Stimulated activated CD4-positive, alpha-beta T cell treated with anti-CD3 and anti-CD28 coated beads, Interleukin-1b, Interleukin-23, amount 100 ng/mL, for 1 hour (primary cell): ENCODE results near the gene MATK.

ENCODE experiments used
- DNase-seq, 2 donors: peaks; one replicate each; pipeline ENCODE4 v3.0.0-alpha.2; 2020; ENCODE audit warnings: low read depth in 2 of 2

Gene MATK, protein sequence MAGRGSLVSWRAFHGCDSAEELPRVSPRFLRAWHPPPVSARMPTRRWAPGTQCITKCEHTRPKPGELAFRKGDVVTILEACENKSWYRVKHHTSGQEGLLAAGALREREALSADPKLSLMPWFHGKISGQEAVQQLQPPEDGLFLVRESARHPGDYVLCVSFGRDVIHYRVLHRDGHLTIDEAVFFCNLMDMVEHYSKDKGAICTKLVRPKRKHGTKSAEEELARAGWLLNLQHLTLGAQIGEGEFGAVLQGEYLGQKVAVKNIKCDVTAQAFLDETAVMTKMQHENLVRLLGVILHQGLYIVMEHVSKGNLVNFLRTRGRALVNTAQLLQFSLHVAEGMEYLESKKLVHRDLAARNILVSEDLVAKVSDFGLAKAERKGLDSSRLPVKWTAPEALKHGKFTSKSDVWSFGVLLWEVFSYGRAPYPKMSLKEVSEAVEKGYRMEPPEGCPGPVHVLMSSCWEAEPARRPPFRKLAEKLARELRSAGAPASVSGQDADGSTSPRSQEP

DNA sequence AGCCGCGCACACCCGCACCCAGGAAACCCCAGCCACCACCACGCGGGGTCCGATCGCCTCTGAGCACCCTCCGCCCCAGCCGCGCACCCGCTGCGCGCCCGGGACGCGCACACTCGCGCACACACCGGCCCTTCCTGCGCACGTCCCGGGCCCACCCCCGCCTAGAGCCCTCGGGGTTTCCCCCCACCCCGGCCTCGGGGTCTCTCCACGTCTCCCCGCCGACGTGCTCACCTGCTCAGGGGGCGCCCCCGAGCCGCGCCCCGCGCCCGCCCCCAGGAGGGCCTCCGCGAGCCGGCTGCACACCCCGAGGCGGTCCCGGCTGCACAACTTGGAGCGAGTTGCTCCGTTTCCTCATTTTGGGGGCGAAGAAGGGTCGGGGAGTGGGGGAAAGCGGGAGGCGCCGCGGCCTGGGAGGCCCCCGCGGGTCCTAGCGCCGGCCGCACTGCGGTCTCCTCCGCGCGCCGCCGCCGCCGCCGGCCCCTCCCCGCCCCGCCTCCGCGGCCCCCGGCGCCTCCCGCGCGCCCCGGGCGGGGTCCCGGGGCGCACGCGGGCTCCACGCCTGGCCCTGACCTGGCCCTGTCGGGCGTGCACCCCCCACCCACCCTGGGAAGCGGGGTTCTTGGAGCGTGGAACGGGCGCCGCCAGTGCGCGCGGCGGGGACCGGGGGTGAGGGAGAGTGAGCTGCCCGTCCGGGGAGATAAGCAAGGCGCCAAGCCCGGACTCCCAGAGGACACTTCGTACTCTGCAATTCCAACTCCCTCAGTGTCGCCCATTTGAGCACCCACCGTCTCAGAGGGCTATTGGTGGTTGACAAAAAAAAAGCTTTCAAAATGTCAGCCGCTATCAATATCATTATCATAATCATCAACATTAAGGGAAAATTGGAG is at the start of gene MATK:
MATK (minus strand) TSS at position 444 of the 887 bp plus-strand sequence. CDS start 1,246 bp downstream, outside the sequence.
- DNase-seq: no peak

DNA sequence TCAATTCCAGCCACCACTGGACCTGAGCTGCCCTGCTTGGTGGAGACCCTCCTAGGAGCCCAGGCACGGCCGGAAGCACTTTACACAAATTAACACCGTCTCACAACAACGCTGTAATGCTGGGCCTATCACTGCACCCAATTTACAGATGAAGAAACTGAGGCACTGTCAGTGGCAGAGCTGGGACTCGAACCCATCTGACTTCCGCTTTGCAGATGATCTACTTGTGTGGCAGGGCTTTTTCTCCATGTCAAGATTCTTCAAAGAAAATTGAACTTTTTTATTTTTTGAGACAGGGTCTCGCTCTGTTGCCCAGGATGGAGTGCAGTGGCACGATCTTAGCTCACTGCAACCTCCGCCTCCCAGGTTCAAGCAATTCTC is 48.9 kb upstream of the MATK start:
- no peak for DNase-seq

DNA sequence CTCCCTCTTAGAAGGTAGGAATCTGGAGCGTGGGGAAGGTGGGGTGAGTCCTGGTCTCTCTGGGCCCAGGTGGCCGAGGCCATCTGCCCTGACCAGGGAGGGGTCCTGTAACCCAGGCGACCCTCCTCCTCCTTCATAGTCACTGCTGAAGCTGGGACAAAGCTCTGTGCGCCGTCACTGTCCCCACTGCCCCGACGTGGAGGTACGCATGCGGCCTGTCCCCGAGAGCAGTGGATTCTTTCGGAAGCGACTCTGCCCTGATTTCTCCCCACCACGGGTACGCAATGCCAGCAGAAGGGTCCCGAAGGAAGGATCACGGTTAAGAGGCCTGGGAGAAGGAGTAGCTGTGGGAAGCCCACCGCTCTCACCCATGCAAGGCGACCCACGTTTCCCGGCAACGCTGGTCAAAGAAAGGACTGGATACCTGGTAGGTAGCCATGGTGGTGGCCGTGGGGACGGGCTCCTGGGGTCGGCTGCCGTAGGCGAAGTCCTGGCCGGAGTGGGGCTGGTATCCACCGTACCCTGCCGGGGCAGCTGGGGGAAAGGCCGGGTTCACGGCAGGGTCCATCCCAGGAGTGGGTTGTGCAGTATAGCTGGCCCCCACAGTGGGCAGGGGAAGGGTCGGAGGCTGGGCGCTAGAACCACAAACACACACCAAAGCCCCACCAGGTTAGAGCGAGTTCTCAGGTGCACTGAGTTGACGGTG is 48.3 kb upstream of the MATK start:
- DNase-seq: no peak

GRCh38 chr19:3833578-3834348 is 47.6 kb upstream of the MATK start:
- no peak for DNase-seq

- no peak for DNase-seq
Measured at GRCh38 chr19:3832001-3832400, 45.8 kb upstream of the MATK start.

DNA sequence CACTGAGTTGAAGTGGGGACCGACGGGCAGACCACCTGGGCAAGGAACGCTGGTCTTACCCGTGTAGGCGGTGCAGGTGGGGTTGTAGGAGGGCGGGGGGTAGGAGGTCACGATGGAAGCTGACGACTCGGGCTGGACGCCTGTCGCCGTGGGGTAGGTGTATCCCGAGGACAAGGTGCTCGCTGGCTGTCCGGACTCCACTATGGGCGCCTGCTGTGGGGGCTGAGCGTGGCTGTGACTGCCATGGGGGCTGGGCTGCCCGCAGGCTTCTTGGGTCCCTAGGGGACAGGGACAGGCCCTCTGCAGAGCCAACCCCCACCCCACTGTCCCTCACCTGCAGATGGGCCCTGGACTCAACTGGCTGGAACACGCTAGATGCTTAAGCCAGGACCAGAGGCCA is 45.4 kb upstream of the MATK start:
- no peak for DNase-seq

DNA sequence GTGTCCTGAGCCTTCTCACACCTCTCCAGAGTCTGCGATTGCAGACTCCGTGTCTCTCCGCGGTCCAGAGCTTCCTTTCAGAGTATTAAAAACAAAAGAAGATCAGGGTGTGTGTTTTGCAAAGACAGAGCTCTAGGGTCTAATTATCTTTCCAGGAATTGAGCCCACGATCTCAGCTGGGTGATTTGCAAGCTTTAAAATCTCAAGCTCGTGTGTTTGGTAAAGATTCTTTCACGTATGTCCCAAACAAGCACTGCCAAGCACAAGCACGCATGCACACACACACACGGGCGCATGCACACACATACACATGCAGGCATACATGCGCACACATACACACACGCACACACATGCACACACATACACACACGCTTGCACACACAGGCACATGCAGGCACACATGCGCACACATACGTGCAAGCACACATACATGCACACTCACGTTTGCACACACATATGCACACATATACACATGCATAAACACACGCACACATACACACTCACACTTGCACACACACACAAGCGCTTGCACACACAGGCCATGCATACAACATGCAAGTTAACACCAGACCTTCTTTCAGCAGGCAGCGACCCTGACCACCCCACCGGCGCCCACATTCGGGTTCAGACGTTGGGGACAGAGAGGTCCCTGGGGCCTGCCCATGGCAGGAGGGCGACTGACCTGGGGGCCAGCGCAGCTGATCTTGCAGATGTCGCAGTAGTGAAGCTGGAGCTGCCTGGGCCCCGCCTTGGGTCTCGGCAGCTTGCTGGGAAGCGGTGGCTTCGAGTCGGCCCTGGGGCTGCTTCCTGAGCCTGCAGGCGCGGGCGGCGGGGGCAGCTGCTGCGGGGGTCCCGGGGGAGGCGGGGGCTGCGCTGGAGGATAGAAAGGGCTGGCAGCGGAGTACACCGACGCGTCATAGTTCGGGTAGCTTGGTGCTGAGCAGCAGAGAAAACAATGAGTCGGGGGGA is 44.7 kb upstream of the MATK start:
- DNase-seq: no peak

DNA sequence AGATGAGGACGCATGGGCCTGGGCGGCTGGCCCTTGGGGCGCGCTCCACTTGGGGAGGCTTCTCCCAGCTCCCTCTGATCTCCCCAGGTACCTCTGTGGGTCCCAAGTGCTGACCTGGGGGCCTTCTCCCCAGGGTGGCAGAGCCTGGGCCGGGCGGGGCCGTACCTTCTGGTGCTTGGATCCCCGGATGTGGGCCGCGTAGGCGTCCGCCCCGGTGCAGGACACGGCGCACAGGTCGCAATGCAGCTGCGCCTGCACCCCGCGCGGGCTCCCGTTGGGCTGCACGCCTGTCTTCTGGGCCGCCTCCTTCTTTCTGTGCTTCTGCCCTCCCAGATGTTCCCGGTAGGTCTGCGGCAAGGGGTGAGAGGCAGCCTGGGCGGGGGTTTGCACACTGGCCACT is 41.1 kb upstream of the MATK start:
- DNase-seq: no peak

GRCh38 chr19:3826163-3826562 is 40.0 kb upstream of the MATK start:
- no peak for DNase-seq

GRCh38 chr19:3825286-3825956 is 39.2 kb upstream of the MATK start:
- no peak for DNase-seq

GRCh38 chr19:3823350-3823713 is 37.2 kb upstream of the MATK start:
- DNase-seq: no peak

GRCh38 chr19:3822683-3823349 is 36.6 kb upstream of the MATK start:
- no peak for DNase-seq

DNA sequence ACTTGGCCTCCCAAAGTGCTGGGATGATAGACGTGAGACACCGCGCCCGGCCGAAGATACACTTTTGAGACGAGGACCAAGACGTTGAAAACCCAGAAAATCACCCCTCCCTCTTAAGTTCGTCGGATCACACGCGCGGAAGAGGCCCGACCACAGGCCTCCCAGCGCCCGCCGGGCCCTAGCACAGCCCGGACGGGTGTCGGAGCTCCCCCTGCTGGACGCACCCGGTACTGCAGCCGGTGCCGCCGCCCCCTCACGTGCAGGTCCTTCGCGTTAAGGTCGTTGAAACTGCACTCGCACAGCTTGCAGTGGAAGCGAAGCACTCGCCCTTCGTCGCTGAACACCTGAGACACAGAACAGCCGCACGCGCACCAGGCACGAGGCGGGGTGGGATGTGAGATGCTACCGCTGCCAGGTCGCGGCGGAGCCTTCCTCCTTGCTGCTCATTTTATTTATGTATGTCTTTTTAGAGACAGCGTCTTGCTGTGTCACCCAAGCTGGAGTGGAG is 35.7 kb upstream of the MATK start:
- DNase-seq: peak; percentile 80 to 94

DNA sequence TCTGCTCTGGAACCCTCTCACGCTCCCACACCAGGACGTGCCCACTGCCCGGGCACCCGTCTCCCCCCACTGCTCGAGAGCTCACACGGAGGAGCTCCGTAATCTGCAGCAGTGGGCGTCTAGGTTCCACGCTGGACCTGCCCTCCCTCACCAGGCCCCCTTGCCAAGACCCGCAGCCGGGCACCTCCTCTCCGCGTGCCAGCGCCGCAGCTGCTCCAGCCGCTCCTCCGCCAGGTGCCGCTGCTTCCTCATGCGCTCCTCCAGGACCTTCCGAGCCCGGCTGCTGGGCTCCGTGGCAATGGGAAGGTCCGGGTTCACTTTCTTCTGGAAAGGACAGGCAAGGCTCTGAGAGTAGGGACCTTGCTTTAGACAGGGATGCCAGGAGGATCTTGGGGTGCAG is 35.0 kb upstream of the MATK start:
- DNase-seq: no peak

DNA sequence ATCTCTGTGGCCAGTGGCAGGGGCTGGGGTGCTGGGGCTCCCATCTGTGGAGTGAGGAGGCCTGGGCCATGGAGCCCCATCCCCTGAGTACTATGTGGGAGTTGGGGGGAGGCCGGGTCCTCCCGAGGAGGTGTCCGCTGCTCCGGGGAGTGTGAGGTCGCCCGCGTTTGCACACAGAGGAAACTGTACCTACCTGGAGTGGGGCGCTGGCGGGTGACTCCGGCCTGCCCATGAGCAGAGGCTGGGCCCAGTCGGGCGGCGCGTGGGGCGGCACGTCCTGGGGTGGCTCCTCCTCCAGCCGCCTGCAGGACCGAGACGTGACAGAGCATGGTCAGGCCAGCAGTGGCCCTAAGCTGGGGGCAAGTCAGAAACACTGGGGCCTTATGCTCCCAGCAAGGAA is 33.8 kb upstream of the MATK start:
- DNase-seq: no peak

GRCh38 chr19:3818918-3819317 is 32.7 kb upstream of the MATK start:
- DNase-seq: no peak

DNA sequence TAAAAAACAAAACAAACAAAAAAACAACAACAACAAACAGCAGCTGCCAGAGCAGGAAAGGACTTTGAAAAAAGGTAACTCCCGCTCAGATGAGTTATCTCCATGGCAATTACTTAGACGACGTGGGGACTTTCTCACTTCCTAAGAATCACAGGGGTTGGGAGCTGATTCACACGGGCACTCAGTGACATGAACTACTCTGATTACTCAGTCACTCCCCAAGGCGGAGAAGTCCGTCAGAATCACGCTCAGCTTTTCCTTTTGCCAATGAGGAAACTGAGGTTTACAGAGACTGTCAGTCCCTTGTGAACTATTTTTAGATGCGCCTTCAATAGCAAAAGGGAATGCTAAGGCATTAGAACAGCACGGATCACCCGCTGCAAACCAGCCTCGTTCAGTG is 32.3 kb upstream of the MATK start:
- no peak for DNase-seq

GRCh38 chr19:3817761-3818160 is 31.6 kb upstream of the MATK start:
- no peak for DNase-seq
